Activated gamma-delta T cell treated with Interleukin-2 at 50 U/mL for 16 hours (primary cell): ENCODE results near the gene SNX27.

Experiments used
- DNase-seq: peaks from one replicate; pipeline ENCODE4 v3.0.0-alpha.2; 2020

The SNX27 gene

DNA sequence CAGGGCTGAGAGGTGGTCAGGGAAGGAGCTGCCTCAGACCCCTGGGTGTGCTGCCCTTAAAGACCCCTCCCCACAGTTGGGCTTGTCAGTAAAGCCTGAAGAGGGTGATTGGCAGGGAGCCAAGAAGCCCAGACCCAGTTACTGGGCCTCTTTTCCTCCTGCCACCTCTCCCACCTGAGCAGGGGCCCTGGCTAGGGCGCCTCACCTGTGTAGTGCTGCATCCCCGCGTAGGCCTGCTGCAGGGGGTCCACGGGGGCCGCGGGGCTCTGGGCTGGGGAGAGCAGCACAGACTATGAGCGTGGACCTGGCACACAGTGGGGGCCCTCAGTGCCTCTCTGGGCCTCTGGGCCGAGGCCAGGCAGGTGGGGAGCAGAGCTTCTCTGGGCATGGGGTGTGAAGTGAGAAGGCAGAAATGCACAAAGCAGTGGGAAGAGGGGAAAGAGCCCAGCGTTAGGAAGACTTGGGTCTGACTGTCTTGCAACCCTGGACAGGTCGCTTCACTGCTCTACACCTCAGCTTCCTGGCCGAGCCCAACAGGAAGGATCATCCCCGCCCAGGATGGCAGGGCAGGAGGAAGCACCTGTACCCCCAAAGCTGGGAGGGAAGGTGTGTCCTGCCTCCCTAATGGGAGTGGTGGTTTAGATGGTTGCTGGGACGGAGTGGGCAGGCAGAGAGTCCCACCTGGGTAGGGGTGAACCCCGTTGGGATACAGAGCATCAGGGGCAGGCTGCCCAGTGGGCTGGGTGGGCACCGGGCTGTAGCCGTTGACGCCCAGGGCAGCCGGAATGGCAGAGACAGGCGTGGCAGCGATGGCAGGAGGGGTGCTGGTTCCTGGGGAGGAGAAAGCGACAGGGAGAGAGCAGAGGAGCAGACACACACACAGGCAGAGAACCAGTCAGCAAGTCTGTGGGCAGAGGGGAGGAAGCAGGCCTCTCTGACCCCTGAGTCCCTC is 94.9 kb downstream of the SNX27 start:
- DNase-seq = no peak

DNA sequence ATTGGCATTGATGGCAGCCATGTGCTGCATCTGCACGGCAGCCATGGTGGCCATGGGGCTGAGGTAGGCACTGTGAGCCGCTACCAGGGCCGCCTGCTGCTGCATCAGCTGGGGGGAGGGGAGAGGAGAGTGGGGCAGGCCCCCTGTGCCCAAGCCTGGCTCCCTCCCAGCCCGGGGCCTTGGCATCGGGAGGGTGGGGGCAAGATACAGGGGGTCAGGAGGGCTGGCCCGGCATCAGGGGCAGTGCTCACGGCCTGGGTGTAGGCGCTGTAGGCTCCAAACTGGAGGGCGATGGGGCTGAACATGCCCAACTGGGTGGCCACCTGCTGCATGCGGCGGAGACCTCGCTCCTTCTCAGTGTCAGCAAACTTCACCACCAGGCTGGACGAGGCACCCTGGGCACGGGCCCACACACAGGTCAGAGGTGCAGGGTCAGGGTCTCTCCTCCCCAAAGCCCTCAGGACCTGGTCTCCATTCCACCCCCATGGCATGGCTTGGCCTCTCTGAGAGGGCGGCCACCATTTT is 95.8 kb downstream of the SNX27 start:
- no peak for DNase-seq

- no peak for DNase-seq
These were observed 97.0 kb downstream of the SNX27 start for GRCh38 chr1:151708891-151709290.

GRCh38 chr1:151710187-151710840 is 98.5 kb downstream of the SNX27 start:
- DNase-seq = no peak

- no peak for DNase-seq
These were observed 99.4 kb downstream of the SNX27 start for GRCh38 chr1:151711044-151711800.

GRCh38 chr1:151711951-151712350 is 100.1 kb downstream of the SNX27 start:
- DNase-seq = no peak

DNA sequence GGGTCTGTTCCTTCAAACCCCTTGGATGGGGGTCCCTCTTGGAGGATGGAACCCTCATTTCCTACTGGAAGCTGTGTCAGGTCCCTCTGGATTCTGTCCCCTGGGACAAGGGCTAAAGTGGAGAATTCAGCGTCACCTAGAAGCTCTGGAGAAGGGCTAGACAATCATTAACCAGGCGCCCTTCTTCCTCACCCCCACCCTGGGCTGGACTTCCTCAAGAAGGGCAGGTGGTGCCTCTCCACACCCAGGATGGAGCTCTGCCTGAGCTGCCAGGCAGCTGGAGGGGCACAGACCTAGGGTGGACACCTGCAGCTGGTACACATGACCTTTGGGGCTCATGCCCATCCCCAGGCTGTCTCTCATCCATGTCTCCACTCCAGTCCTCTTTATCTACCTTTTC is 101.2 kb downstream of the SNX27 start:
- DNase-seq = no peak

- no peak for DNase-seq
These were observed 102.0 kb downstream of the SNX27 start for GRCh38 chr1:151713874-151714273.

DNA sequence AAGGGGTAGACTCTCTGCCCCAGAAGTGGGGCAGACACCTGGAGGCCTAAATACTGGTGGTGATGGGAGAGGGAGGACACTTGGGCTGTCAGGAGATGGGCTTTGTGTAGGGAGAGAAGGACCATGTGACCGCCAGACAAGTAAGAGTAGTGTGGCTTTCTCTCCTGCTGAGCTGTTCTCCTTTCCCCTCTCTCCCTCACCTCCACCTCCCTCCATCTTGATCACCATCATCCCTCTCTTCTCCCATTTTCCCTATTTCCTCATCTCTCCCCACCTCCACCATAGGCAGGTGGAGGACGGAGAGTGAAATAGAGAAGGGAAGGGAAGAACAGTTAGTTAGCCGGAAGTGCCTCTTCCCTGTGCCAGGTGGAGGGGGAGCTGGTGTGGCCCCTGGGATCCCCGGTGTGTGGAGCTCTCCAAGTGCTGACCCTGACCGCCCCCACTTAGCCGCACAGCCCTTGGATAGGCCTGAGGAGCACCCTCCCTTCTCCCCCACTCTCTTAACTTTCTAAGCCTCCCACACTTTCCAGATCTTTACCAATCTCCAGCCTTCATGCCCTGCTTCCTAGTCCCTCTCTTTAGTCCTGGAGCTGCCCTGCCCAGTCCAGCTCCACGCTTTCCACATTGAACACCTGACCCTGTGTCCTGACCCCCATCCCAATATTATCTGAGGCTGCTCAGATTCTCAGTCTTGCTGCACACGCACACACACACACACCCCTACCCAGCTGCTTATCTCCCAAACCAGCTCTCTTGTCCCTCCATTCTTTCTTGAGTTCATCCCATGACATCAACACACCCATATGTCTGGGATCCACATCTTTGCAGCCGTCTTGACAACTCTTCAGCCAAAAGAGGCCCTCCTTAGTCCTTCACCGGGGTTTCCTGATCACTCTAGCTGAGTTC is 103.2 kb downstream of the SNX27 start:
- no peak for DNase-seq

GRCh38 chr1:151715726-151716404 is 104.0 kb downstream of the SNX27 start:
- no peak for DNase-seq

GRCh38 chr1:151716405-151716762 is 104.5 kb downstream of the SNX27 start:
- no peak for DNase-seq

- no peak for DNase-seq
These were observed 105.2 kb downstream of the SNX27 start, which contains the start of gene CELF3 for GRCh38 chr1:151716771-151717631. TSS of gene CELF3 (minus strand) at chr1:151716803. CDS start at chr1:151716020, 783 bp downstream.

- DNase-seq = no peak
These were observed 106.2 kb downstream of the SNX27 start for GRCh38 chr1:151718011-151718431.

DNA sequence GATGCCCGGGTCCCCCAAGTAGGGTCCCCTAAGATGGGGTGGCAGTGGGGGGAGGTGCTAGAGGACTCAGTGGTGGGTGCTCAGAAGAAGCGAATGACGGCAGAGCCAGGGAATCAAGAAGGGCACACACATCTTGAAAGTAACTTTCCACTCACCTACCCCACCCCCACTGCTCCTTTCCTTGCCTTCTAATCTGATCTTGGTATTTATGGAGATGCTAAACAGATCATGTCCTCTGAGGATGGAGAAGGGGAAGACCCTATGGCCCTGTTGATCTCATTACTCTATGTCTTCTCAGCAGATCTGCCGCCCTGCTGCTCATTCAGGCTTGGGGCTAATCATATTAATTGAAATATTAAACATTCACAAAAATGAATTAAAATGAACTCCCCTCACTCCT is 106.8 kb downstream of the SNX27 start:
- DNase-seq = no peak

DNA sequence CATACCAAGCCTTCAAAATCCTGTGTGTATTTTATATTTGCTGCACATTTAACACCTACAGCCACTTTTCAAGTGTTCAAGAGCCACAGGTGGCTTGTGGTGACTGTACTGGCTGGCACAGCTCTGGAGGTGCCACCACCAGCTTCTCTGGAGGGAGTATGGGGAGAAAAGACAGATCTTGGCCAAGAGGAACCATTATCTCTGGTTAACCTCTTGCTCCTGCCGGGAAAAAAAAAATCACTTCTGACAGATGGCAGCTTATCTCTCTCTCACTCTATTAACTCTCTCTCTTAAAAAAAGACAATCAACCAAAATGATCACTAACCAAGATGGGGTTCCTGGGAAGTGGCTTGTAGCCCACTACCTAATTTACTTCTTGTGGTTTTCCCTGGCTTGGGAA is 108.3 kb downstream of the SNX27 start:
- no peak for DNase-seq

- no peak for DNase-seq
These were observed 108.7 kb downstream of the SNX27 start for GRCh38 chr1:151720554-151720953.

- no peak for DNase-seq
These were observed 109.3 kb downstream of the SNX27 start, which contains the start of gene RIIAD1 for GRCh38 chr1:151720974-151721787. TSS of gene RIIAD1 (plus strand) at chr1:151721522. CDS start at chr1:151721537, 15 bp downstream.

DNA sequence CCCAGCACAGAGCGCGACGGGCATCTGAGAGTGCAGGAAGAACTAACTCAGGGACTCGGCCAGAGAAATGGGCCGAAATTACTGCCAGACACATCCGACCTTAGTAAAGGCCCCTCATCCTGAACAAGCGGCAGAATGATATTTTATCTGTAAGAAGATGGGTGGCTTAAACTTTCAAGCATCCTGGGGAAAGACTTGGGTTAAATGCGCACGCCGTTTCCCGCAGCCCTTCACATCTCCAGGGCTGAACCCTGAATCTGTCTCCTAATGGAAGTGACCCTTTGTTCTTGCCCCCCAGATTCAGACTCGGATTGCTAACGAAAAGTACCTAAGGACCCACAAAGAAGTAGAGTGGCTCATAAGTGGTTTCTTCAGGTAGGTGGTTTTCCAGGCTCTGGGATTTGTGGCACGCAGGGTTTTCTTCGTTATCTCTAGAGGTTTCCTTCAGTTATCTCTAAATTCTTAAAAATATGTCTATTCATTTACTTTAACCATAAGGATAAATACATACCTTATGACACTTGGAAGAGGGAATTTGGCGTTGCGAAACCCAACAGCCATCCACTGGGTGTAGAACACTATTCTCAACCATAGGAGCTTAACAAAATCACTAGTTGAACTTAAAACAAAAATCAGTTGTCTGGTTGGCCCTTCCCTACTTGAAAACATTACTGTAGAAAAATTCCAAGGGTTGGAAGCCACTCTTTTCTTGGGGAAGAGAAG is 110.1 kb downstream of the SNX27 start:
- no peak for DNase-seq
